GM23338 (cell line): Measurements from ENCODE around the gene RETSAT.

Experiments used
- EZH2phosphoT487 ChIP-seq: fragments of 200-600 bp; sonication (generic); IDR thresholded peaks from one replicate; pipeline ENCODE4 v1.8.1; 2018; ENCODE audit warnings: antibody characterized with exemption; ENCODE audit not compliant: unreplicated experiment
- TF ChIP-seq, protein P1 (sequence below), 2 experiments: fragments of 200-600 bp in 1 of 2; sonication (generic) in 1 of 2; conservative IDR thresholded peaks; 2 replicates each; pipeline versions ENCODE4 v1.5.1 to v1.6.1; 2016 to 2017; ENCODE audit warnings: antibody characterized with exemption in 2 of 2, low read depth in 2 of 2, mild to moderate bottlenecking in 2 of 2, moderate library complexity in 1 of 2

DNA sequence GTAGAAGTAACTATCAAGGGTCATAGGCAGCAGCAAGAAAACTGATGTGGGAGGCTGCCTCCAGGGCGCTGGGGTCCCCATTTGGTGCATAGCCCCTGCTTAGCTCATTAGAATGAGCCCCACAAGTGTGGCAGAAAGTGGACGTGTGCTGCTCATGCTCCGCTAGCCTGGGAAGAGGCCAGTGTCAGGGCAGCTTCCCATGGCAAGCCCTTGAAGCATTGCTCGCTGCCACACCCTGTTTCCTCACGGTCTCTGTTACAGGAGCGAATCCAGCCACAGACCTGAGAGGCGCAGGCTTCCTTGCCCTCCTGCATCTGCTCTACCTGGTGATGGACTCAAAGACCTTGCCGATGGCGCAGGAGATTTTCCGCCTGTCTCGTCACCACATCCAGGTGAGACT, 22.8 kb upstream of the RETSAT start:
- TF ChIP-seq, protein P1, sequence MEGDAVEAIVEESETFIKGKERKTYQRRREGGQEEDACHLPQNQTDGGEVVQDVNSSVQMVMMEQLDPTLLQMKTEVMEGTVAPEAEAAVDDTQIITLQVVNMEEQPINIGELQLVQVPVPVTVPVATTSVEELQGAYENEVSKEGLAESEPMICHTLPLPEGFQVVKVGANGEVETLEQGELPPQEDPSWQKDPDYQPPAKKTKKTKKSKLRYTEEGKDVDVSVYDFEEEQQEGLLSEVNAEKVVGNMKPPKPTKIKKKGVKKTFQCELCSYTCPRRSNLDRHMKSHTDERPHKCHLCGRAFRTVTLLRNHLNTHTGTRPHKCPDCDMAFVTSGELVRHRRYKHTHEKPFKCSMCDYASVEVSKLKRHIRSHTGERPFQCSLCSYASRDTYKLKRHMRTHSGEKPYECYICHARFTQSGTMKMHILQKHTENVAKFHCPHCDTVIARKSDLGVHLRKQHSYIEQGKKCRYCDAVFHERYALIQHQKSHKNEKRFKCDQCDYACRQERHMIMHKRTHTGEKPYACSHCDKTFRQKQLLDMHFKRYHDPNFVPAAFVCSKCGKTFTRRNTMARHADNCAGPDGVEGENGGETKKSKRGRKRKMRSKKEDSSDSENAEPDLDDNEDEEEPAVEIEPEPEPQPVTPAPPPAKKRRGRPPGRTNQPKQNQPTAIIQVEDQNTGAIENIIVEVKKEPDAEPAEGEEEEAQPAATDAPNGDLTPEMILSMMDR (conservative IDR thresholded peaks at IDR 0.05; ENCODE audit: low read depth in 2 of 2) = no peak
- TF ChIP-seq EZH2phosphoT487 = no peak
